ENCODE results near the gene CD99L2.
A peak's percentile ranks its signal among the peaks of the same experiment; 100 is the strongest.

The CD99L2 gene

GRCh38 chrX:150772150-150772970 is 126.1 kb downstream of the CD99L2 start:
- TF ChIP-seq, protein P1, sequence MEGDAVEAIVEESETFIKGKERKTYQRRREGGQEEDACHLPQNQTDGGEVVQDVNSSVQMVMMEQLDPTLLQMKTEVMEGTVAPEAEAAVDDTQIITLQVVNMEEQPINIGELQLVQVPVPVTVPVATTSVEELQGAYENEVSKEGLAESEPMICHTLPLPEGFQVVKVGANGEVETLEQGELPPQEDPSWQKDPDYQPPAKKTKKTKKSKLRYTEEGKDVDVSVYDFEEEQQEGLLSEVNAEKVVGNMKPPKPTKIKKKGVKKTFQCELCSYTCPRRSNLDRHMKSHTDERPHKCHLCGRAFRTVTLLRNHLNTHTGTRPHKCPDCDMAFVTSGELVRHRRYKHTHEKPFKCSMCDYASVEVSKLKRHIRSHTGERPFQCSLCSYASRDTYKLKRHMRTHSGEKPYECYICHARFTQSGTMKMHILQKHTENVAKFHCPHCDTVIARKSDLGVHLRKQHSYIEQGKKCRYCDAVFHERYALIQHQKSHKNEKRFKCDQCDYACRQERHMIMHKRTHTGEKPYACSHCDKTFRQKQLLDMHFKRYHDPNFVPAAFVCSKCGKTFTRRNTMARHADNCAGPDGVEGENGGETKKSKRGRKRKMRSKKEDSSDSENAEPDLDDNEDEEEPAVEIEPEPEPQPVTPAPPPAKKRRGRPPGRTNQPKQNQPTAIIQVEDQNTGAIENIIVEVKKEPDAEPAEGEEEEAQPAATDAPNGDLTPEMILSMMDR (conservative IDR thresholded peaks at IDR 0.05; ENCODE audit: low read depth): peak; percentile 72
- CTCF ChIA-PET: interaction anchor here (0.6 to 3.3 kb wide), 14 partner anchors 9 to 324 kb away, joined by 3 to 49 read pairs (median 3); no protein-coding TSS in a partner anchor
- no peak overlapping the region for H3K27ac ChIP-seq
- DNase-seq (ENCODE audit: low spot score): peak; percentile 63
- POLR2A ChIA-PET (ENCODE audit: low non-redundant PET): no interaction called here

GRCh38 chrX:150771116-150771515 is 127.4 kb downstream of the CD99L2 start:
- DNase-seq (ENCODE audit: low spot score): no peak
- ChIA-PET POLR2A (ENCODE audit: low non-redundant PET) (no interaction called here), CTCF (interaction anchor here (3.3 kb wide), 1 partner anchor 312 kb away, joined by 49 read pairs; no protein-coding TSS in a partner anchor)
- TF ChIP-seq, protein P1 (conservative IDR thresholded peaks at IDR 0.05; ENCODE audit: low read depth): no peak
- no peak overlapping the region for H3K27ac ChIP-seq

DNA sequence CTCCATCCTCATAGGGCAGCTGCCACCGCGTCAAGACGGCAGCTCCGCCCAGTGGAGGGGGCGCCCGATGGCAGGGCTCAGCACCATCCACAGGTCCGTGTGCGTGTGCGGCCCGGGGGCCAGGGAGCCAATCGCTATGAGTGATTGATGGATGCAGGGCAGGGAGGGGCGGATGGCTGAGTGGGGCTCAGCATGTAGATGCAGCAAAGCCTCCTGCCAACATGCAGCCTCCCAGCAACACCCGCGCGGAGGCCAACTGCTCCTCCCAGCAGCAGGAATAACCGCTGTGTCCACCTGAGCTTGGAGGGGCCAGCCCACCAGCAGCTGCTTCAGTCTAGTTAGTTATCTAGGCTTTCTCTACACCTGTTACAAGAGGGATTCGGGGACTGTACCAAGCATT is 127.8 kb downstream of the CD99L2 start:
- TF ChIP-seq, protein P1 (conservative IDR thresholded peaks at IDR 0.05; ENCODE audit: low read depth): no peak
- POLR2A ChIA-PET (ENCODE audit: low non-redundant PET): no interaction called here
- no peak for DNase-seq (ENCODE audit: low spot score)
- no peak overlapping the region for H3K27ac ChIP-seq
- CTCF ChIA-PET: interaction anchor here (3.3 kb wide), 1 partner anchor 312 kb away, joined by 49 read pairs; no protein-coding TSS in a partner anchor

DNA sequence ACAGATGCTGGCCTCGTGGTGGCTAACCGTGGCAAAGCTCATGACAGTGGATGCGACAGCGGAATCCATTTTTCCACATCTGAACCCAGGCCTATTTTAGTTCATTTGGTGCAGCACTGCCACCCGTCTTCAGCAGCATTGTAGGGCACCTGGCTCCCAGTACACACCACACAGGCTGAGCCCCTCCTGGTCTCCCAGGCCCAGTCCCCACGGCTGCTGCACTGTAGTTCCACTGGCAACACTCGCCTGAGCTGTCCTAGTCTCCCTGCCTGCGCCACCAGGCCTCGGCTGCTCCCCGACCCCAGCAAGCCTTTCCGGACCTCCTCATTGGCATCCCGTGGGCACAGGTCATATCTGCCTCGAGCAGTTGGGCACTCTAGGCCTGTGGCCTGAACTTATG is 129.1 kb downstream of the CD99L2 start:
- ChIA-PET CTCF (interaction anchor here (1.0 kb wide), 1 partner anchor 151 kb away, joined by 3 read pairs; no protein-coding TSS in a partner anchor), POLR2A (ENCODE audit: low non-redundant PET) (no interaction called here)
- TF ChIP-seq, protein P1 (conservative IDR thresholded peaks at IDR 0.05; ENCODE audit: low read depth): no peak
- no peak overlapping the region for H3K27ac ChIP-seq
- no peak for DNase-seq (ENCODE audit: low spot score)

DNA sequence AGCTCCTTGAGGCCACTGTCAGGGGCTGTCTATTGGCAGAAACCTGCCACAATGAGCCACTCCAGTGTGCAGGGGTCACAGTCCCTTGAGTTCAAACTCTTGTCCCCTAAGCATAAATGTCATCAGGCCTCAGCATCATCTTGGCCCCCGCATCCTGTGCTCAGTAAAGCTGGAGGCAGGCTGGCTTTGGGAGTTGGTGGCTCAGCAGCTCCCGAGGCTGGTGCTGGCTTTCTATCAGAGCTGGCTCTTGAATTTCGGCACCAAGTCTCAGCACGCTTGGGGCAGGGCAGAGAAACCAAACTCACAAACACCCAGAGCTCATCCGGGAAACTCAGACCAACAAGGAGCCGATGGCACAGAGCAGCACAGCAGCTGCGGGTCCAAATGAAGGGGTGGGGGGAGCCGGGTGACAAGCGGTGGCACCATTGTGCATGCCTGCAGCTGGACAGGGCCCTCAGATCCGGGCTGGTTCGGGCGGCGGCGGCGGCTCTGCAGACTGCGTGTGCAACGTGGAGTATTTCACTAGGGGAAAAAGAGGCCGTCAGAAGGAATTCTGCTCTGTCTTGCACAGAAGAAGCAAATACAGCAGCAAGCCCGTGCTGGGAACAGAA is 129.8 kb downstream of the CD99L2 start:
- POLR2A ChIA-PET (ENCODE audit: low non-redundant PET): no interaction called here
- TF ChIP-seq, protein P1 (conservative IDR thresholded peaks at IDR 0.05; ENCODE audit: low read depth): no peak
- DNase-seq (ENCODE audit: low spot score): no peak
- H3K27ac ChIP-seq: no peak overlapping the region
- CTCF ChIA-PET: interaction anchor here (0.5 to 2.8 kb wide), 5 partner anchors 74 to 1862 kb away, joined by 3 to 18 read pairs (median 3); no protein-coding TSS in a partner anchor

GRCh38 chrX:150768132-150768485 is 130.4 kb downstream of the CD99L2 start:
- POLR2A ChIA-PET (ENCODE audit: low non-redundant PET): no interaction called here
- DNase-seq (ENCODE audit: low spot score): no peak
- CTCF ChIA-PET: interaction anchor here (0.5 to 2.8 kb wide), 3 partner anchors 74 to 1861 kb away, joined by 3 to 18 read pairs (median 3); no protein-coding TSS in a partner anchor
- no peak overlapping the region for H3K27ac ChIP-seq
- TF ChIP-seq, protein P1 (conservative IDR thresholded peaks at IDR 0.05; ENCODE audit: low read depth): no peak

Measured in RWPE1 (cell line).